PC-3 (cell line): ENCODE results near the gene PRICKLE4. TPM values are rescaled to one million over a fixed set of nuclear protein-coding genes. Genes with fewer than 3 reads are reported as not detected.

ENCODE experiments used
- ATAC-seq: fragments of 200-7000 bp; cut with Tn5 transposase; 2 replicates; pipeline ENCODE4 v1.9.1; 2020; ENCODE audit warnings: mild to moderate bottlenecking, moderate library complexity
- BruUV-seq: library from RNA; stranded (reverse); fragments of 400-500 nt; replicated peaks from 2 replicates; lab custom pipeline; 2021; lab: Mats Ljungman, UMichigan
- CTCF ChIA-PET: fragments of 300-600 bp; sonication (Branson Sonifier 250); formaldehyde crosslinking; loops from one replicate; lab custom pipeline; 2022; ENCODE audit warnings: antibody characterized with exemption; lab: Charles Lee
- POLR2A ChIA-PET: fragments of 300-600 bp; sonication (Branson Sonifier 250); formaldehyde crosslinking; loops from one replicate; lab custom pipeline; 2022; ENCODE audit warnings: antibody characterized with exemption; ENCODE audit not compliant: unreplicated experiment; lab: Charles Lee
- DNase-seq: peaks from one replicate; pipeline ENCODE4 v3.0.0-alpha.2; 2015
- H2AFZ ChIP-seq: fragments of 300-600 bp; sonication (generic); 2 replicates; pipeline ENCODE4 v1.6.0; 2016; ENCODE audit warnings: antibody characterized with exemption, low read length
- H3F3A ChIP-seq: fragments of 300-600 bp; sonication (generic); one replicate; pipeline ENCODE4 v1.6.0; 2017; ENCODE audit warnings: antibody characterized with exemption, low read length, control low read depth, mild to moderate bottlenecking; ENCODE audit not compliant: unreplicated experiment
- H3K27ac ChIP-seq: fragments of 300-600 bp; sonication (generic); 2 replicates; pipeline ENCODE4 v1.5.1; 2016; ENCODE audit warnings: mild to moderate bottlenecking, low read length
- H3K27me3 ChIP-seq: fragments of 300-600 bp; sonication (generic); 2 replicates; pipeline ENCODE4 v1.6.1; 2016; ENCODE audit warnings: low read length, mixed read lengths
- H3K36me3 ChIP-seq: fragments of 300-600 bp; sonication (generic); 2 replicates; pipeline ENCODE4 v1.6.1; 2016; ENCODE audit warnings: low read depth, mixed run types, low read length, mixed read lengths
- H3K4me1 ChIP-seq: fragments of 300-600 bp; sonication (generic); 2 replicates; pipeline ENCODE4 v1.5.1; 2016; ENCODE audit warnings: low read length; ENCODE audit not compliant: insufficient read depth
- H3K4me2 ChIP-seq: fragments of 300-600 bp; sonication (generic); 2 replicates; pipeline ENCODE4 v1.6.0; 2016; ENCODE audit warnings: low read length
- H3K4me3 ChIP-seq: fragments of 300-600 bp; sonication (generic); 2 replicates; pipeline ENCODE4 v1.5.1; 2016; ENCODE audit warnings: mild to moderate bottlenecking, low read length, mixed read lengths
- H3K79me2 ChIP-seq: fragments of 300-600 bp; sonication (generic); 2 replicates; pipeline ENCODE4 v1.6.1; 2017; ENCODE audit warnings: low read length, mixed read lengths
- H3K9ac ChIP-seq: fragments of 300-600 bp; sonication (generic); 2 replicates; pipeline ENCODE4 v1.6.0; 2016; ENCODE audit warnings: mild to moderate bottlenecking, low read length
- H3K9me2 ChIP-seq: fragments of 300-600 bp; sonication (generic); replicated peaks from 2 replicates; pipeline ENCODE4 v1.6.1; 2016; ENCODE audit warnings: mixed run types, low read length, mixed read lengths
- H3K9me3 ChIP-seq: fragments of 300-600 bp; sonication (generic); 2 replicates; pipeline ENCODE4 v1.6.1; 2016; ENCODE audit warnings: low read length, mixed read lengths
- H4K20me1 ChIP-seq: fragments of 300-600 bp; sonication (generic); 2 replicates; pipeline ENCODE4 v1.6.1; 2016; ENCODE audit warnings: low read length, mixed read lengths
- CTCF ChIP-seq: fragments of 300-600 bp; sonication (generic); conservative IDR thresholded peaks from 2 replicates; pipeline ENCODE4 v1.5.1; 2017; ENCODE audit warnings: antibody characterized with exemption, low read depth, mild to moderate bottlenecking, low read length
- EZH2 ChIP-seq: fragments of 300-600 bp; sonication (generic); IDR thresholded peaks from one replicate; pipeline ENCODE4 v1.6.1; 2017; ENCODE audit warnings: antibody characterized with exemption, mild to moderate bottlenecking, low read length; ENCODE audit not compliant: unreplicated experiment
- EZH2phosphoT487 ChIP-seq: fragments of 300-600 bp; sonication (generic); IDR thresholded peaks from 2 replicates; pipeline ENCODE4 v1.6.1; 2018; ENCODE audit warnings: mild to moderate bottlenecking, antibody characterized with exemption, low read length, borderline replicate concordance
- intact Hi-C: fragments of 100-400 bp; cut with micrococcal nuclease; formaldehyde crosslinking; loops from 2 replicates; pipeline ENCODE4 v1.9.0; 2023
- total RNA-seq: library from RNA; depleted of rRNA; stranded (reverse); fragments of >200 nt; gene quantifications from 2 replicates; pipeline ENCODE4 v1.2.3, GENCODE V29; 2014

The PRICKLE4 gene
- total RNA-seq, 1 experiment from 2014 or later: 0.26 TPM

- intact Hi-C loops: loop anchor here (2.0 kb wide), 1 partner anchor 53 kb away; the partner anchor contains the start of gene TOMM6
- Histone ChIP-seq H3K36me3 (no peaks in the 10 kb centered on the region), H3F3A (no peaks in the 10 kb centered on the region), H4K20me1 (no peaks in the 10 kb centered on the region), H3K4me2 (peak overlapping the region; percentile 76), H3K4me3 (peak overlapping the region; percentile 71), H3K4me1 (peaks cover 11% of the 10 kb centered on the region; the same call in 1 of the 2 replicates), H3K79me2 (no peaks in the 10 kb centered on the region), H3K27me3 (no peaks in the 10 kb centered on the region), H3K27ac (no peak overlapping the region), H3K9me3 (no peaks in the 10 kb centered on the region), H2AFZ (peak overlapping the region; percentile 85), H3K9ac (no peak overlapping the region), H3K9me2 (no peaks in the 10 kb centered on the region)
- ATAC-seq: peak; percentile 68
- ChIA-PET CTCF (interaction anchor here (0.7 to 1.2 kb wide), 2 partner anchors 53 to 54 kb away, joined by 3 to 4 read pairs; partner anchors contain the start of gene TOMM6), POLR2A (interaction anchor here (0.6 kb wide), 2 partner anchors 39 to 190 kb away, joined by 5 to 7 read pairs; no protein-coding TSS in a partner anchor)
- peak; percentile 54 for DNase-seq
- TF ChIP-seq CTCF (no peak), EZH2phosphoT487 (no peak), EZH2 (no peak)
- no TSS peak for BruUV-seq
Measured at GRCh38 chr6:41733707-41734665, 46.6 kb upstream of the PRICKLE4 start.

- intact Hi-C loops: loop anchor here (1.0 to 2.0 kb wide), 2 partner anchors 41 to 52 kb away; partner anchors contain the start of gene TOMM6
- TF ChIP-seq CTCF (no peak), EZH2phosphoT487 (no peak), EZH2 (no peak)
- Histone ChIP-seq H2AFZ (peak overlapping the region; percentile 85), H3F3A (no peaks in the 10 kb centered on the region), H3K27ac (no peak overlapping the region), H3K27me3 (no peaks in the 10 kb centered on the region), H3K4me3 (peak overlapping the region; percentile 71), H3K36me3 (no peaks in the 10 kb centered on the region), H3K9me3 (no peaks in the 10 kb centered on the region), H3K9me2 (no peaks in the 10 kb centered on the region), H4K20me1 (no peaks in the 10 kb centered on the region), H3K4me1 (peaks cover 11% of the 10 kb centered on the region; the same call in 1 of the 2 replicates), H3K9ac (no peak overlapping the region), H3K79me2 (no peaks in the 10 kb centered on the region), H3K4me2 (peak overlapping the region; percentile 76)
- ChIA-PET POLR2A (interaction anchor here (0.6 kb wide), 1 partner anchor 190 kb away, joined by 7 read pairs; no protein-coding TSS in a partner anchor), CTCF (interaction anchor here (0.7 kb wide), 1 partner anchor 53 kb away, joined by 3 read pairs; the partner anchor contains the start of gene TOMM6)
- BruUV-seq: no TSS peak
- DNase-seq: peak; percentile 45
- ATAC-seq: peak; percentile 33
Measured at GRCh38 chr6:41734666-41735426, 45.7 kb upstream of the PRICKLE4 start.
